ENCODE measurements around the gene MYRIP. TPM values are rescaled to one million over a fixed set of nuclear protein-coding genes. Genes with fewer than 3 reads are reported as not detected.

Gene MYRIP
- total and polyA plus RNA-seq, 10 of the 15 experiments (the other 5 are each of a cell fraction or from before 2014, with no cell fraction given), result 0.03 to 0.08 (median 0.04) TPM; not detected in 6

DNA sequence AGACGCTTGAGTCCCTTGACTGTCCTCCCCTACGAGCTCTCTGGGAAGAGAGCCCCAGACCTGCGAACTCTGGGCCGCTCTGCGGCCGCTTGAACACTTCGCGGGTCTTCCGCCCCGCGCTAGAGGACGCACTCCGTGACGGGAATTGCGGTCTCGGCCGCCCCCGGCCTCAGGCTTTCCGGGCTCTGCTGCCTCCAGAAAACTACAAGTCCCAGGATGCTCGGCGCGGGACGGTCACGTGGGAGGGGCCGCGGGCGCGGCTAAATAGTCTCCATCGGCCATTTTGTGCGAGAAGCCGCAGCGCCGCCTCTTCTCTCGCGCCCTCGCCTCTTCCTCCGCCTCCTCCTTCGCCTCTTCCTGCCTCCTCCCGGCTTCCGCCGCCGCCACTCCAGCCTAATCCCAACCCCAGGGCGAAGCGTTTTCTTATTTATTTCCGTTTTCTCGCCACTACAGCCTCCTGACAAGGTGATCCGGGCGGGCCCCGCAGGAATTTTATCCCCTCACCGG is 500.1 kb downstream of the MYRIP start, which contains the start of gene EIF1B (continued):
- TF ChIP-seq, protein P1, sequence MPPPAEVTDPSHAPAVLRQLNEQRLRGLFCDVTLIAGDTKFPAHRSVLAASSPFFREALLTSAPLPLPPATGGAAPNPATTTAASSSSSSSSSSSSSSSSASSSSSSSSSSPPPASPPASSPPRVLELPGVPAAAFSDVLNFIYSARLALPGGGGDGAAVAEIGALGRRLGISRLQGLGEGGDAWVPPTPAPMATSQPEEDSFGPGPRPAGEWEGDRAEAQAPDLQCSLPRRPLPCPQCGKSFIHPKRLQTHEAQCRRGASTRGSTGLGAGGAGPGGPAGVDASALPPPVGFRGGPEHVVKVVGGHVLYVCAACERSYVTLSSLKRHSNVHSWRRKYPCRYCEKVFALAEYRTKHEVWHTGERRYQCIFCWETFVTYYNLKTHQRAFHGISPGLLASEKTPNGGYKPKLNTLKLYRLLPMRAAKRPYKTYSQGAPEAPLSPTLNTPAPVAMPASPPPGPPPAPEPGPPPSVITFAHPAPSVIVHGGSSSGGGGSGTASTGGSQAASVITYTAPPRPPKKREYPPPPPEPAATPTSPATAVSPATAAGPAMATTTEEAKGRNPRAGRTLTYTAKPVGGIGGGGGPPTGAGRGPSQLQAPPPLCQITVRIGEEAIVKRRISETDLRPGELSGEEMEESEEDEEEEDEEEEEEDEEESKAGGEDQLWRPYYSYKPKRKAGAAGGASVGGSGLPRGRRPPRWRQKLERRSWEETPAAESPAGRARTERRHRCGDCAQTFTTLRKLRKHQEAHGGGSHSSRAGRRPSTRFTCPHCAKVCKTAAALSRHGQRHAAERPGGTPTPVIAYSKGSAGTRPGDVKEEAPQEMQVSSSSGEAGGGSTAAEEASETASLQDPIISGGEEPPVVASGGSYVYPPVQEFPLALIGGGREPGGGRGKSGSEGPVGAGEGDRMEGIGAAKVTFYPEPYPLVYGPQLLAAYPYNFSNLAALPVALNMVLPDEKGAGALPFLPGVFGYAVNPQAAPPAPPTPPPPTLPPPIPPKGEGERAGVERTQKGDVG (CRISPR knock-in tag; IDR thresholded peaks at IDR 0.05), result no peak
- TF ChIP-seq ELK1 (IDR thresholded peaks at IDR 0.05; ENCODE audit: low read depth, low read length), result peak; percentile 84
- no peak for TF ChIP-seq CHD2 (IDR thresholded peaks at IDR 0.05; ENCODE audit: borderline replicate concordance, low read depth, low read length)
- peak; percentile 60; the same call in 1 of the 2 replicates for TF ChIP-seq SREBF1 (IDR thresholded peaks at IDR 0.05; ENCODE audit: low read length)
- peak; percentile 97 for TF ChIP-seq IKZF1 (conservative IDR thresholded peaks at IDR 0.05)
- TF ChIP-seq RELA (IDR thresholded peaks at IDR 0.05; ENCODE audit: borderline replicate concordance, partially characterized antibody), result peak; percentile 86
- TF ChIP-seq, protein P2, sequence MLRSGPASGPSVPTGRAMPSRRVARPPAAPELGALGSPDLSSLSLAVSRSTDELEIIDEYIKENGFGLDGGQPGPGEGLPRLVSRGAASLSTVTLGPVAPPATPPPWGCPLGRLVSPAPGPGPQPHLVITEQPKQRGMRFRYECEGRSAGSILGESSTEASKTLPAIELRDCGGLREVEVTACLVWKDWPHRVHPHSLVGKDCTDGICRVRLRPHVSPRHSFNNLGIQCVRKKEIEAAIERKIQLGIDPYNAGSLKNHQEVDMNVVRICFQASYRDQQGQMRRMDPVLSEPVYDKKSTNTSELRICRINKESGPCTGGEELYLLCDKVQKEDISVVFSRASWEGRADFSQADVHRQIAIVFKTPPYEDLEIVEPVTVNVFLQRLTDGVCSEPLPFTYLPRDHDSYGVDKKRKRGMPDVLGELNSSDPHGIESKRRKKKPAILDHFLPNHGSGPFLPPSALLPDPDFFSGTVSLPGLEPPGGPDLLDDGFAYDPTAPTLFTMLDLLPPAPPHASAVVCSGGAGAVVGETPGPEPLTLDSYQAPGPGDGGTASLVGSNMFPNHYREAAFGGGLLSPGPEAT (IDR thresholded peaks at IDR 0.05; ENCODE audit: low read depth), result peak; percentile 76
- TF ChIP-seq, protein P3, sequence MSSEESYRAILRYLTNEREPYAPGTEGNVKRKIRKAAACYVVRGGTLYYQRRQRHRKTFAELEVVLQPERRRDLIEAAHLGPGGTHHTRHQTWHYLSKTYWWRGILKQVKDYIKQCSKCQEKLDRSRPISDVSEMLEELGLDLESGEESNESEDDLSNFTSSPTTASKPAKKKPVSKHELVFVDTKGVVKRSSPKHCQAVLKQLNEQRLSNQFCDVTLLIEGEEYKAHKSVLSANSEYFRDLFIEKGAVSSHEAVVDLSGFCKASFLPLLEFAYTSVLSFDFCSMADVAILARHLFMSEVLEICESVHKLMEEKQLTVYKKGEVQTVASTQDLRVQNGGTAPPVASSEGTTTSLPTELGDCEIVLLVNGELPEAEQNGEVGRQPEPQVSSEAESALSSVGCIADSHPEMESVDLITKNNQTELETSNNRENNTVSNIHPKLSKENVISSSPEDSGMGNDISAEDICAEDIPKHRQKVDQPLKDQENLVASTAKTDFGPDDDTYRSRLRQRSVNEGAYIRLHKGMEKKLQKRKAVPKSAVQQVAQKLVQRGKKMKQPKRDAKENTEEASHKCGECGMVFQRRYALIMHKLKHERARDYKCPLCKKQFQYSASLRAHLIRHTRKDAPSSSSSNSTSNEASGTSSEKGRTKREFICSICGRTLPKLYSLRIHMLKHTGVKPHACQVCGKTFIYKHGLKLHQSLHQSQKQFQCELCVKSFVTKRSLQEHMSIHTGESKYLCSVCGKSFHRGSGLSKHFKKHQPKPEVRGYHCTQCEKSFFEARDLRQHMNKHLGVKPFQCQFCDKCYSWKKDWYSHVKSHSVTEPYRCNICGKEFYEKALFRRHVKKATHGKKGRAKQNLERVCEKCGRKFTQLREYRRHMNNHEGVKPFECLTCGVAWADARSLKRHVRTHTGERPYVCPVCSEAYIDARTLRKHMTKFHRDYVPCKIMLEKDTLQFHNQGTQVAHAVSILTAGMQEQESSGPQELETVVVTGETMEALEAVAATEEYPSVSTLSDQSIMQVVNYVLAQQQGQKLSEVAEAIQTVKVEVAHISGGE (CRISPR knock-in tag; IDR thresholded peaks at IDR 0.05), result no peak
- TF ChIP-seq, protein P4, sequence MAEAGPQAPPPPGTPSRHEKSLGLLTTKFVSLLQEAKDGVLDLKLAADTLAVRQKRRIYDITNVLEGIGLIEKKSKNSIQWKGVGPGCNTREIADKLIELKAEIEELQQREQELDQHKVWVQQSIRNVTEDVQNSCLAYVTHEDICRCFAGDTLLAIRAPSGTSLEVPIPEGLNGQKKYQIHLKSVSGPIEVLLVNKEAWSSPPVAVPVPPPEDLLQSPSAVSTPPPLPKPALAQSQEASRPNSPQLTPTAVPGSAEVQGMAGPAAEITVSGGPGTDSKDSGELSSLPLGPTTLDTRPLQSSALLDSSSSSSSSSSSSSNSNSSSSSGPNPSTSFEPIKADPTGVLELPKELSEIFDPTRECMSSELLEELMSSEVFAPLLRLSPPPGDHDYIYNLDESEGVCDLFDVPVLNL (IDR thresholded peaks at IDR 0.05; ENCODE audit: low read depth, low read length), result 0 out of 2 replicates have a peak, but pooled peaks have one; percentile 52
- TF ChIP-seq ASH2L (IDR thresholded peaks at IDR 0.05; ENCODE audit: borderline replicate concordance, low read depth), result 0 out of 2 replicates have a peak, but pooled peaks have one; percentile 62
- TF ChIP-seq EP300 (IDR thresholded peaks at IDR 0.05; ENCODE audit: borderline replicate concordance in 1 of 2, control insufficient read depth in 1 of 2, low read depth in 2 of 2, low read length in 2 of 2), result no peak; a peak in 1 of 4 replicates
- 0 out of 2 replicates have a peak, but pooled peaks have one; percentile 39 for TF ChIP-seq FOXM1 (IDR thresholded peaks at IDR 0.05; ENCODE audit: low read depth, low read length)
- TF ChIP-seq RUNX3 (IDR thresholded peaks at IDR 0.05; ENCODE audit: low read length), result peak; percentile 98
- TF ChIP-seq SMAD5 (IDR thresholded peaks at IDR 0.05; ENCODE audit: low read depth), result peak; percentile 56; the same call in 1 of the 2 replicates
- TF ChIP-seq BRCA1 (IDR thresholded peaks at IDR 0.05; ENCODE audit: low read depth, low read length), result no peak
- TF ChIP-seq PAX5 (IDR thresholded peaks at IDR 0.05; ENCODE audit: borderline replicate concordance, low read depth, low read length), result peak; percentile 70; the same call in 1 of the 2 replicates
- TF ChIP-seq GABPA (IDR thresholded peaks at IDR 0.05; ENCODE audit: low read depth), result peak; percentile 74

Data from GM12878 (cell line).